ENCODE results near the gene PRR14L. TPM values are rescaled to one million over a fixed set of nuclear protein-coding genes. Genes with fewer than 3 reads are reported as not detected.

PRR14L gene
- total RNA-seq, 1 experiment from 2014 or later = 42.5 TPM

DNA sequence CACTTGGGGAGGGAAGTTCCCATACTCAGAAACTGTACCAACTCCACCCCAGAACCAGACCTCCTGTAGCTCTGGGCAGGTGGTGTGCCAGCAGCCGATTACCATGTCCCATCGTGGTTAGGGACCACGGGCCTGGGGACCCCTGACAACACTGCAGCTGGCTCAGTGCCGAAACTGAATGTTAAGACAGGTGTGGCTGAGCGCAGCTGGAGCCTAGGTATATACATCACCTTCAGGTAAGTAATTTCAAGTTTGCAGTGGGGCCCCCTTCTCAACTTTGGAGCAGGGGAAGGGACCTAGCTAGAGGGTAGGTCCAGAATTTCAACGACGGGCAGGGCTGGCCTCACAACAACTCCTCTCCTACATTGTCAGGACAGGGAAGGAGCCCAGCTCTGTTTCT is 67.2 kb downstream of the PRR14L start:
- Mint-ChIP-seq H3K4me3 (ENCODE audit: unreplicated experiment) (no peak overlapping the region), H3K9me3 (ENCODE audit: unreplicated experiment) (no peaks in the 10 kb centered on the region), H3K27ac (ENCODE audit: unreplicated experiment) (no peak overlapping the region), H3K36me3 (ENCODE audit: insufficient read depth, unreplicated experiment) (peaks cover 27% of the 10 kb centered on the region), H3K27me3 (ENCODE audit: insufficient read depth, unreplicated experiment) (no peaks in the 10 kb centered on the region), H3K4me1 (ENCODE audit: low read depth, unreplicated experiment) (no peaks in the 10 kb centered on the region)
- ChIA-PET POLR2A (no interaction called here), CTCF (interaction anchor here (0.5 to 1.8 kb wide), 3 partner anchors 17 to 288 kb away, joined by 3 to 7 read pairs (median 3); no protein-coding TSS in a partner anchor)
- Histone ChIP-seq H3K36me3 (ENCODE audit: control insufficient read depth, insufficient read depth, low read length) (no peaks in the 10 kb centered on the region), H3K4me3 (ENCODE audit: low read depth, low read length) (no peak overlapping the region), H3K27me3 (replicated peaks; ENCODE audit: control insufficient read depth, insufficient read depth, low read length) (no peaks in the 10 kb centered on the region), H3K4me1 (no peaks in the 10 kb centered on the region), H3K9me3 (no peaks in the 10 kb centered on the region)
- DNase-seq = no peak
- intact Hi-C loops (cut with micrococcal nuclease; ENCODE audit: unreplicated experiment) = no loop called here
- BruUV-seq (replicated peaks) = no TSS peak
- TF ChIP-seq, protein P1, sequence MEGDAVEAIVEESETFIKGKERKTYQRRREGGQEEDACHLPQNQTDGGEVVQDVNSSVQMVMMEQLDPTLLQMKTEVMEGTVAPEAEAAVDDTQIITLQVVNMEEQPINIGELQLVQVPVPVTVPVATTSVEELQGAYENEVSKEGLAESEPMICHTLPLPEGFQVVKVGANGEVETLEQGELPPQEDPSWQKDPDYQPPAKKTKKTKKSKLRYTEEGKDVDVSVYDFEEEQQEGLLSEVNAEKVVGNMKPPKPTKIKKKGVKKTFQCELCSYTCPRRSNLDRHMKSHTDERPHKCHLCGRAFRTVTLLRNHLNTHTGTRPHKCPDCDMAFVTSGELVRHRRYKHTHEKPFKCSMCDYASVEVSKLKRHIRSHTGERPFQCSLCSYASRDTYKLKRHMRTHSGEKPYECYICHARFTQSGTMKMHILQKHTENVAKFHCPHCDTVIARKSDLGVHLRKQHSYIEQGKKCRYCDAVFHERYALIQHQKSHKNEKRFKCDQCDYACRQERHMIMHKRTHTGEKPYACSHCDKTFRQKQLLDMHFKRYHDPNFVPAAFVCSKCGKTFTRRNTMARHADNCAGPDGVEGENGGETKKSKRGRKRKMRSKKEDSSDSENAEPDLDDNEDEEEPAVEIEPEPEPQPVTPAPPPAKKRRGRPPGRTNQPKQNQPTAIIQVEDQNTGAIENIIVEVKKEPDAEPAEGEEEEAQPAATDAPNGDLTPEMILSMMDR (IDR thresholded peaks at IDR 0.05; ENCODE audit: insufficient read depth in 1 of 2, low read depth in 1 of 2, low read length in 1 of 2, severe bottlenecking in 1 of 2, unreplicated experiment in 1 of 2) = no peak

DNA sequence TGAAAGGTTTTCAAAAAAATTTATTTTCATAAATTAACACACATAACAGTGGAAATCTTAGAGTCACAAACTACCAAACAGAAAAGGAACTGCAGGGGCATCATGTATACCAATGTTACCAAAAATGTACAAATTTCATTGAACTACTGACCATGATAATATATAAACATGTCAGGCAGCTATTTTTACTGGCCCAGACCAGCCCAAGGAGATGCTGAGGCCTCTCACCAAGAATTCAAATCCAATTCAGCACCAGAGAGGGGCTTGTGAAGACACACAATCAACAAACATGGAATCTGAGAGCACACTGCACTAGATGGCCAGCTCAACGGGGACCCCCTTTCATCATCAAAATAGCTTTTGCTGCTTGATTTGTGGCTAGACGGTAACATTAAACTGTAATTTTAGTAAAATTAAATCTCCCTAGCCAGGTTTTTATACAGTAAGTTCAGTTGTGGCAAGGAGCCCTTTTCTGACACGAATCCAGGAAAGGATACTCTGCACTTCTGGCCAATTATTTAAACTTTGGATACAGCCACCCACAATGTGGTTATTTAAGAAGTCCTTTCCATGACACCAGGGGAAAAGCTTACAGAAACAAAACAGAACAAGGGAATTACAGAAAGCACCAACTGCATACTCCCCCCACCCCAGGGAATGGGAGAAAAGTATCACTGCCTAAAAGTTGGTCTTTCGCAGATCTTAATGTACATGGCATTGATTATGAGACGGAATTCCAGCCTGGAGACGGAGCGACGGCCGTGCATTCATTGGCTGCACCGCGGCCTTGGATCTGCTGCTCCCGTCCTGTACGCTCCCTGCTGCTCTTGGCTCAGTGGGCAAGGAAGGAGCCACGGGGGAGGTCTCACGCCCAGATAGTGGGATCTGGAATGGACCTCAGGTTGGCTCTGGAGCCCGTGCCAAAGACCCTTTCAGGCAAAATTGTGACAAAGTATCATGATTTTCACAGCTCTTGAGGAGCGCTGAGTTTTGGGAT is 68.3 kb downstream of the PRR14L start:
- Histone ChIP-seq H3K4me3 (ENCODE audit: low read depth, low read length) (no peak overlapping the region), H3K36me3 (ENCODE audit: control insufficient read depth, insufficient read depth, low read length) (no peaks in the 10 kb centered on the region), H3K9me3 (no peaks in the 10 kb centered on the region), H3K4me1 (no peaks in the 10 kb centered on the region), H3K27me3 (replicated peaks; ENCODE audit: control insufficient read depth, insufficient read depth, low read length) (no peaks in the 10 kb centered on the region)
- Mint-ChIP-seq H3K27me3 (ENCODE audit: insufficient read depth, unreplicated experiment) (no peaks in the 10 kb centered on the region), H3K36me3 (ENCODE audit: insufficient read depth, unreplicated experiment) (peaks cover 24% of the 10 kb centered on the region), H3K27ac (ENCODE audit: unreplicated experiment) (no peak overlapping the region), H3K4me1 (ENCODE audit: low read depth, unreplicated experiment) (peaks cover 5% of the 10 kb centered on the region), H3K4me3 (ENCODE audit: unreplicated experiment) (no peak overlapping the region), H3K9me3 (ENCODE audit: unreplicated experiment) (no peaks in the 10 kb centered on the region)
- POLR2A ChIA-PET = interaction anchor here (0.6 kb wide), 1 partner anchor 282 kb away, joined by 3 read pairs; no protein-coding TSS in a partner anchor
- BruUV-seq (replicated peaks) = no TSS peak
- TF ChIP-seq, protein P1 (IDR thresholded peaks at IDR 0.05; ENCODE audit: insufficient read depth in 1 of 2, low read depth in 1 of 2, low read length in 1 of 2, severe bottlenecking in 1 of 2, unreplicated experiment in 1 of 2) = no peak
- intact Hi-C loops (cut with micrococcal nuclease; ENCODE audit: unreplicated experiment) = no loop called here
- CTCF ChIA-PET = interaction anchor here (1.8 kb wide), 1 partner anchor 16 kb away, joined by 7 read pairs; no protein-coding TSS in a partner anchor
- no peak for DNase-seq

DNA sequence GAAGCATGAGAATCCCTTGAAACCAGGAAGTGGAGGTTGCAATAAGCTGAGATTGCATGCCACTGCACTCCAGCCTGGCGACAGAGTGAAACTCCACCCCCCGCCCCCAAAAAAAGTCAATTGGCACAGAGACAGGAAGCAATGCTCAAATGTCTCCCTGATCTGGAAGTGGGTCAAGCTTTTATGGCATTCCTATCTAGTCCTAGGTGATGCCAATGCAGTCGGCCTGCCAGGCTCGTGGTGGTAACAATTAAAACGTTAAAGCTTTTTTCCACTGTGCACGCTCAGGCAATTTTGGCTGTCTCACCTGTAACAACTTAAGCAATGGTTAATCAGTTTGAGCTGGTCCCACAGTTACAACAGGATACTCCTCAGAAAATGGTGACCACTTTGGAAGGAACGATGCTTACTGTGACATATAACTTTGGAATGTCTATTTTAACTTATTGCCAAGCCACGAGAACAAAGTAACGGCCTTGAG is 69.0 kb downstream of the PRR14L start:
- Histone ChIP-seq H3K4me3 (ENCODE audit: low read depth, low read length) (no peak overlapping the region), H3K4me1 (peaks cover 5% of the 10 kb centered on the region; the same call in 1 of the 2 replicates), H3K9me3 (no peaks in the 10 kb centered on the region), H3K36me3 (ENCODE audit: control insufficient read depth, insufficient read depth, low read length) (no peaks in the 10 kb centered on the region), H3K27me3 (replicated peaks; ENCODE audit: control insufficient read depth, insufficient read depth, low read length) (no peaks in the 10 kb centered on the region)
- BruUV-seq (replicated peaks) = no TSS peak
- POLR2A ChIA-PET = no interaction called here
- TF ChIP-seq, protein P1 (IDR thresholded peaks at IDR 0.05; ENCODE audit: insufficient read depth in 1 of 2, low read depth in 1 of 2, low read length in 1 of 2, severe bottlenecking in 1 of 2, unreplicated experiment in 1 of 2) = no peak
- CTCF ChIA-PET = no interaction called here
- H3K4me3 Mint-ChIP-seq (ENCODE audit: unreplicated experiment) = no peak overlapping the region
- H3K4me1 Mint-ChIP-seq (ENCODE audit: low read depth, unreplicated experiment) = peaks cover 11% of the 10 kb centered on the region
- H3K9me3 Mint-ChIP-seq (ENCODE audit: unreplicated experiment) = no peaks in the 10 kb centered on the region
- no peaks in the 10 kb centered on the region for H3K27me3 Mint-ChIP-seq (ENCODE audit: insufficient read depth, unreplicated experiment)
- no peak overlapping the region for H3K27ac Mint-ChIP-seq (ENCODE audit: unreplicated experiment)
- intact Hi-C loops (cut with micrococcal nuclease; ENCODE audit: unreplicated experiment) = no loop called here
- H3K36me3 Mint-ChIP-seq (ENCODE audit: insufficient read depth, unreplicated experiment) = peaks cover 28% of the 10 kb centered on the region
- no peak for DNase-seq

Measured in Caco-2 (cell line).